Gastroesophageal sphincter (tissue), 4 donors: ENCODE results near the gene C1QTNF8. TPM values are rescaled to one million over a fixed set of nuclear protein-coding genes. Genes with fewer than 3 reads are reported as not detected.
A peak's percentile ranks its signal among the peaks of the same experiment; 100 is the strongest.

Source experiments
- ATAC-seq: fragments of 150-250 bp; one replicate; pipeline ENCODE4 v1.9.1; 2016; ENCODE audit warnings: mild to moderate bottlenecking, moderate library complexity
- H3K27ac ChIP-seq, 4 donors: fragments of 200-600 bp; sonication (generic) in 3 of 4; 1 replicate in 3 of 4; 2 replicates in 1 of 4; pipeline ENCODE4 v1.5.1; 2016 to 2019
- H3K27me3 ChIP-seq: fragments of 200-600 bp; sonication (generic); one replicate; pipeline ENCODE4 v1.5.1; 2019
- H3K36me3 ChIP-seq, 2 donors: fragments of 200-600 bp; sonication (generic); one replicate each; pipeline ENCODE4 v1.5.1; 2019; ENCODE audit warnings: control low read depth in 1 of 2
- H3K4me1 ChIP-seq, 3 donors: fragments of 200-600 bp; sonication (generic); 1 replicate in 2 of 3; 2 replicates in 1 of 3; pipeline ENCODE4 v1.5.1; 2016 to 2019; ENCODE audit warnings: control low read depth in 2 of 3
- H3K4me3 ChIP-seq, 2 donors: fragments of 200-600 bp; sonication (generic); one replicate each; pipeline ENCODE4 v1.5.1; 2019; ENCODE audit warnings: mild to moderate bottlenecking in 1 of 2, moderate library complexity in 1 of 2
- H3K9me3 ChIP-seq, 3 donors: fragments of 200-600 bp; sonication (generic); one replicate each; pipeline ENCODE4 v1.5.1; 2017 to 2019; ENCODE audit warnings: control low read depth in 2 of 3
- EP300 ChIP-seq: sonication (generic); formaldehyde crosslinking; IDR thresholded peaks from one replicate; pipeline ENCODE4 v1.6.1; 2017; ENCODE audit warnings: antibody characterized with exemption, mild to moderate bottlenecking
- POLR2A ChIP-seq, 2 donors: fragments of 450-650 bp; IDR thresholded peaks; one replicate each; pipeline ENCODE4 v1.6.1; 2017; ENCODE audit warnings: antibody characterized with exemption in 2 of 2, mild to moderate bottlenecking in 2 of 2, moderate library complexity in 1 of 2
- POLR2AphosphoS5 ChIP-seq: sonication (generic); formaldehyde crosslinking; IDR thresholded peaks from one replicate; pipeline ENCODE4 v1.6.1; 2017; ENCODE audit warnings: antibody characterized with exemption
- WGBS, 2 donors: methylation state at CpG; one replicate each; pipeline ENCODE4 v1.1.5; 2018; ENCODE audit warnings: low coverage in 1 of 2; 5-methylcytosine and 5-hydroxymethylcytosine counted together
- total RNA-seq, 4 donors: library from RNA; depleted of rRNA; stranded (reverse); fragments of >200 nt; gene quantifications; one replicate each; pipeline ENCODE4 v1.1.0, GENCODE V29; 2016
- TF ChIP-seq, protein P1 (sequence below), 4 experiments: fragments of 200-600 bp in 2 of 4; fragments of 450-650 bp in 2 of 4; sonication (generic) in 1 of 4; IDR thresholded peaks; one replicate each; pipeline ENCODE4 v1.5.1; 2017 to 2019; ENCODE audit warnings: antibody characterized with exemption in 4 of 4, mild to moderate bottlenecking in 2 of 4, moderate library complexity in 2 of 4

The C1QTNF8 gene
- total RNA-seq, 4 donors from 2014 or later, result not detected

DNA sequence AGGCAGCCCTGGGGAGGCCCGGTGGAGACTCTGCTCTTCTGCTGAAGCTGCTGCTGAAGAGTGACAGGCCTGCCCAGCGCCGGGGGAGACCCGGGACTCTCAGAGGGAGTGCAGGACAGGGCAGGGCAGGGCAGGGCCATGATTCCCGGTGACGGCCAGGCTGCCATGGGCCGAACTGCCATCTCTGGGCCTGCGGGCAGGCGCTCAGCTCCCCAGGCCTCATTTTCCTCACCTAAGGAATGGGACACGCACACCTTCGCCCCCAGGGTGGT is 46.1 kb downstream of the C1QTNF8 start:
- Histone ChIP-seq H3K4me1 (peaks cover 0 to 26% (median 6%) of the 10 kb centered on the region in 3 donors), H3K36me3 (no peaks in the 10 kb centered on the region), H3K27me3 (peaks cover 97% of the 10 kb centered on the region), H3K27ac (no peak overlapping the region), H3K9me3 (no peaks in the 10 kb centered on the region), H3K4me3 (no peak overlapping the region)
- ATAC-seq, result no peak
- no CpG with 5 or more reads among the region's 11 CpGs for WGBS, 2 donors
- TF ChIP-seq, protein P1, sequence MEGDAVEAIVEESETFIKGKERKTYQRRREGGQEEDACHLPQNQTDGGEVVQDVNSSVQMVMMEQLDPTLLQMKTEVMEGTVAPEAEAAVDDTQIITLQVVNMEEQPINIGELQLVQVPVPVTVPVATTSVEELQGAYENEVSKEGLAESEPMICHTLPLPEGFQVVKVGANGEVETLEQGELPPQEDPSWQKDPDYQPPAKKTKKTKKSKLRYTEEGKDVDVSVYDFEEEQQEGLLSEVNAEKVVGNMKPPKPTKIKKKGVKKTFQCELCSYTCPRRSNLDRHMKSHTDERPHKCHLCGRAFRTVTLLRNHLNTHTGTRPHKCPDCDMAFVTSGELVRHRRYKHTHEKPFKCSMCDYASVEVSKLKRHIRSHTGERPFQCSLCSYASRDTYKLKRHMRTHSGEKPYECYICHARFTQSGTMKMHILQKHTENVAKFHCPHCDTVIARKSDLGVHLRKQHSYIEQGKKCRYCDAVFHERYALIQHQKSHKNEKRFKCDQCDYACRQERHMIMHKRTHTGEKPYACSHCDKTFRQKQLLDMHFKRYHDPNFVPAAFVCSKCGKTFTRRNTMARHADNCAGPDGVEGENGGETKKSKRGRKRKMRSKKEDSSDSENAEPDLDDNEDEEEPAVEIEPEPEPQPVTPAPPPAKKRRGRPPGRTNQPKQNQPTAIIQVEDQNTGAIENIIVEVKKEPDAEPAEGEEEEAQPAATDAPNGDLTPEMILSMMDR (IDR thresholded peaks at IDR 0.05), result no peak
- TF ChIP-seq POLR2A (IDR thresholded peaks at IDR 0.05) (no peak), POLR2AphosphoS5 (no peak), EP300 (no peak)

GRCh38 chr16:1049113-1049975 is 46.7 kb downstream of the C1QTNF8 start:
- H3K27me3 ChIP-seq, result peaks cover 97% of the 10 kb centered on the region
- no peak for ATAC-seq

GRCh38 chr16:1048442-1049112 is 47.5 kb downstream of the C1QTNF8 start:
- H3K27ac ChIP-seq, result no peak overlapping the region
- no peaks in the 10 kb centered on the region for H3K36me3 ChIP-seq
- TF ChIP-seq POLR2A (IDR thresholded peaks at IDR 0.05), result no peak
- H3K27me3 ChIP-seq, result peaks cover 97% of the 10 kb centered on the region
- H3K9me3 ChIP-seq, result no peaks in the 10 kb centered on the region
- ATAC-seq, result peak; percentile 18
- no peak overlapping the region for H3K4me3 ChIP-seq
- no CpG with 5 or more reads among the region's 37 CpGs for WGBS, 2 donors
- peaks cover 0 to 36% (median 3%) of the 10 kb centered on the region in 3 donors for H3K4me1 ChIP-seq

More at GRCh38 chr16:1049113-1049975, 46.7 kb downstream of the C1QTNF8 start:
- TF ChIP-seq POLR2AphosphoS5 (no peak), EP300 (no peak), POLR2A (IDR thresholded peaks at IDR 0.05) (no peak)
- TF ChIP-seq, protein P1 (IDR thresholded peaks at IDR 0.05), result no peak
- no peaks in the 10 kb centered on the region for H3K36me3 ChIP-seq
- no peak overlapping the region for H3K4me3 ChIP-seq
- peaks cover 0 to 28% (median 3%) of the 10 kb centered on the region in 3 donors for H3K4me1 ChIP-seq
- H3K9me3 ChIP-seq, result no peaks in the 10 kb centered on the region
- WGBS, 2 donors, result no CpG with 5 or more reads among the region's 31 CpGs
- no peak overlapping the region for H3K27ac ChIP-seq

GRCh38 chr16:1047801-1048200 is 48.2 kb downstream of the C1QTNF8 start:
- WGBS, 2 donors, result no CpG with 5 or more reads among the region's 16 CpGs
- Histone ChIP-seq H3K27me3 (peaks cover 94% of the 10 kb centered on the region), H3K4me3 (no peak overlapping the region), H3K27ac (no peak overlapping the region), H3K9me3 (no peaks in the 10 kb centered on the region), H3K36me3 (no peaks in the 10 kb centered on the region), H3K4me1 (peaks cover 0 to 36% (median 3%) of the 10 kb centered on the region in 3 donors)
- TF ChIP-seq, protein P1 (IDR thresholded peaks at IDR 0.05), result no peak
- TF ChIP-seq EP300, result no peak
- TF ChIP-seq POLR2AphosphoS5, result no peak
- no peak for TF ChIP-seq POLR2A (IDR thresholded peaks at IDR 0.05)
- ATAC-seq, result no peak

GRCh38 chr16:1047123-1047522 is 48.9 kb downstream of the C1QTNF8 start:
- H3K4me3 ChIP-seq, result no peak overlapping the region
- 79% methylated on average over 7 of the region's 9 CpGs; no CpG with 5 or more reads in 1 of the 2 donors for WGBS, 2 donors

More at GRCh38 chr16:1047123-1047522, 48.9 kb downstream of the C1QTNF8 start:
- no peaks in the 10 kb centered on the region for H3K36me3 ChIP-seq
- H3K4me1 ChIP-seq, result peaks cover 0 to 36% (median 3%) of the 10 kb centered on the region in 3 donors
- H3K9me3 ChIP-seq, result peaks cover 0 to 6% (median 0%) of the 10 kb centered on the region in 3 donors
- ATAC-seq, result no peak
- TF ChIP-seq POLR2AphosphoS5 (no peak), EP300 (no peak), POLR2A (IDR thresholded peaks at IDR 0.05) (no peak)
- TF ChIP-seq, protein P1 (IDR thresholded peaks at IDR 0.05), result no peak
- H3K27me3 ChIP-seq, result peaks cover 94% of the 10 kb centered on the region
- H3K27ac ChIP-seq, result no peak overlapping the region
